CD4-positive, alpha-beta T cell treated with Interleukin-21 for 1 hour (primary cell): ENCODE data around the gene TRIM46.
"Not testable (repeated sequence)": the region's sequence is repeated elsewhere in the genome, so short reads cannot be mapped to it uniquely, and the experiment has no call there.

Source experiments
- DNase-seq: peaks from one replicate; pipeline ENCODE4 v3.0.0-alpha.2; 2020

Gene TRIM46

GRCh38 chr1:155139895-155140629, 33.6 kb upstream of the TRIM46 start, which contains the start of gene DPM3:
TSS of gene DPM3 (minus strand) at chr1:155140531. CDS start at chr1:155140240, 291 bp downstream.
- DNase-seq = peak; percentile 89

GRCh38 chr1:155140630-155140953, 33.1 kb upstream of the TRIM46 start:
- DNase-seq = no peak

- DNase-seq = no peak
Observed at GRCh38 chr1:155141749-155142148, 31.9 kb upstream of the TRIM46 start.

GRCh38 chr1:155145491-155145890, 28.2 kb upstream of the TRIM46 start:
- no peak for DNase-seq

- not testable (repeated sequence) for DNase-seq
Observed at GRCh38 chr1:155155996-155156643, 17.5 kb upstream of the TRIM46 start.

- no peak for DNase-seq
Observed at GRCh38 chr1:155158991-155159390, 14.7 kb upstream of the TRIM46 start.

- DNase-seq = no peak
Observed at GRCh38 chr1:155160128-155160527, 13.5 kb upstream of the TRIM46 start.

GRCh38 chr1:155162631-155163030, 11.0 kb upstream of the TRIM46 start:
- not testable (repeated sequence) for DNase-seq

- not testable (repeated sequence) for DNase-seq
Observed at GRCh38 chr1:155163785-155164184, 9.9 kb upstream of the TRIM46 start.

GRCh38 chr1:155164625-155165024, 9.0 kb upstream of the TRIM46 start:
- DNase-seq = not testable (repeated sequence)

- no peak for DNase-seq
Observed at GRCh38 chr1:155166051-155166470, 7.6 kb upstream of the TRIM46 start.

- DNase-seq = no peak
Observed at GRCh38 chr1:155166471-155167165, 7.0 kb upstream of the TRIM46 start.

- peak; percentile 86 for DNase-seq
Observed at GRCh38 chr1:155167166-155168104, 6.2 kb upstream of the TRIM46 start.

GRCh38 chr1:155168105-155168445, 5.6 kb upstream of the TRIM46 start:
- DNase-seq = not testable (repeated sequence)

- no peak for DNase-seq
Observed at GRCh38 chr1:155168456-155169210, 5.0 kb upstream of the TRIM46 start.

GRCh38 chr1:155169541-155169940, 4.1 kb upstream of the TRIM46 start:
- no peak for DNase-seq

GRCh38 chr1:155170101-155170785, 3.4 kb upstream of the TRIM46 start:
- no peak for DNase-seq

- DNase-seq = no peak
Observed at GRCh38 chr1:155170806-155171205, 2.8 kb upstream of the TRIM46 start.

- no peak for DNase-seq
Observed at GRCh38 chr1:155171836-155172731, 1.6 kb upstream of the TRIM46 start.

- DNase-seq = peak; percentile 96
Observed at GRCh38 chr1:155172732-155173477, 744 bp upstream of the TRIM46 start, which contains the start of gene KRTCAP2. TSS of gene KRTCAP2 (minus strand) at chr1:155173304. CDS start at chr1:155173224, 80 bp downstream.
